Panc1 (cell line): ENCODE results near the gene IRS1.

ENCODE experiments used
- CTCF ChIP-seq: fragments of 450-650 bp; IDR thresholded peaks from 2 replicates; pipeline ENCODE4 v1.5.1; 2017; ENCODE audit warnings: mild to moderate bottlenecking
- POLR2AphosphoS5 ChIP-seq: IDR thresholded peaks from 2 replicates; pipeline ENCODE4 v1.6.1; 2012; ENCODE audit warnings: mild to moderate bottlenecking, low read depth, low read length, moderate library complexity
- REST ChIP-seq, 2 experiments: IDR thresholded peaks; 2 replicates each; pipeline ENCODE4 v1.6.1; 2011 to 2012; ENCODE audit warnings: low read depth in 2 of 2, control low read depth in 1 of 2, low read length in 1 of 2, mild to moderate bottlenecking in 1 of 2, moderate library complexity in 1 of 2; ENCODE audit not compliant: insufficient read depth in 1 of 2
- SIN3A ChIP-seq: IDR thresholded peaks from 2 replicates; pipeline ENCODE4 v1.6.1; 2012; ENCODE audit warnings: low read depth, mild to moderate bottlenecking, low read length, moderate library complexity, borderline replicate concordance; ENCODE audit not compliant: insufficient read depth

GRCh38 chr2:226739545-226740030 lies 60.0 kb downstream of the IRS1 start:
- TF ChIP-seq POLR2AphosphoS5 (no peak), CTCF (no peak), REST (IDR thresholded peaks at IDR 0.05; ENCODE audit: insufficient read depth in 1 of 2, low read depth in 2 of 2, low read length in 1 of 2) (no peak), SIN3A (no peak)
